HL-60 (cell line): Measurements from ENCODE around the gene KIFC3.

ENCODE experiments used
- CTCF ChIP-seq: IDR thresholded peaks from one replicate; pipeline ENCODE4 v1.5.1; 2011; ENCODE audit warnings: low read length, control low read depth, inconsistent platforms; ENCODE audit not compliant: insufficient read depth
- POLR2AphosphoS5 ChIP-seq: IDR thresholded peaks from 2 replicates; pipeline ENCODE4 v1.6.1; 2012; ENCODE audit warnings: low read depth
- REST ChIP-seq: IDR thresholded peaks from 2 replicates; pipeline ENCODE4 v1.6.1; 2012; ENCODE audit warnings: low read depth; ENCODE audit not compliant: insufficient replicate concordance

GRCh38 chr16:57745768-57746167, 56.5 kb downstream of the KIFC3 start:
- TF ChIP-seq POLR2AphosphoS5, result no peak
- TF ChIP-seq CTCF, result no peak
- TF ChIP-seq REST, result no peak
